A673 (cell line): ENCODE results near the gene ZDHHC8.

Experiments used
- CTCF ChIP-seq: fragments of 300-800, 200-600 bp; sonication (generic); conservative IDR thresholded peaks from 2 replicates; pipeline ENCODE4 v1.5.1; 2017; ENCODE audit warnings: low read depth, mild to moderate bottlenecking, antibody characterized with exemption, low read length, moderate library complexity, mixed read lengths
- EZH2 ChIP-seq: fragments of 200-600 bp; sonication (generic); IDR thresholded peaks from 2 replicates; pipeline ENCODE4 v1.6.1; 2017; ENCODE audit warnings: borderline replicate concordance, low read depth, mild to moderate bottlenecking, mixed read lengths, antibody characterized with exemption, low read length; ENCODE audit not compliant: poor library complexity, severe bottlenecking

DNA sequence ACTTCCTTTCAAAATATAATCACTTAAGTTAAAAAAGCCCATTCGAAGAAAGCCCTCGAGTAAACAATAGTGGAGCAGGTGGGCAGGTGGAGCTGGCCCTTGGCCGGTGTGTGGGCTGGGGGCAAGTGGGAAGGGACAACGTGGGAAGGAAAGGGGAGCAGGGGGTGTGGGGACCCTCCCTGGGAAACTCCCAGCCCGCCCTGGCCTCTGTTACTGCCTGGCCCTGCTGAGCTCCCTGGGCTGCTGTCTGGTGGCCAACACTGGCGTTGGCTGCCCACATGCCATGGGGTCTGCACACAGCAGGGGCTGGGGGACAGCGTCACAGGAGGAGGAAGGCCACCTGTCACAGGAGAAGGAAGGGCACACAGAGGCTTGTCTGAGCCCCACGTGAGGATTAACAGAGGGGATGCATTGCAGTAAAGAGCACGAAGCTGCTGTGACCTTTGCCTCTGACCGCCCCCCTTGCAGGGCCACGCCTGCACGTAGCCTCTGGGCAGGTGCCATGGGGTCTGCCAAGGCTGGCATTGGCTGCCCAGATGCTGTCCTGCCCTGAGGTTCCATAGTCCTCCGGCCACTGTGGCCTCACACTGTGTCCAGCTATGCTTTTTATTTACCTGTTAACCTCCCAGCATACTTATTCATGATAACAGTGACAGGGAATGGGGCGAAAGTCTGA lies 55.4 kb downstream of the ZDHHC8 start:
- no peak for TF ChIP-seq CTCF
- no peak for TF ChIP-seq EZH2
